OCI-LY3 (cell line): ENCODE results near the gene LRRC17.

Source experiments
- CTCF ChIP-seq: fragments of 200-600, 300-600 bp; sonication (generic); IDR thresholded peaks from 2 replicates; pipeline ENCODE4 v1.5.1; 2014; ENCODE audit warnings: antibody characterized with exemption, low read length, low read depth
- EZH2phosphoT487 ChIP-seq: fragments of 200-600 bp; shearing (Covaris generic); IDR thresholded peaks from 2 replicates; pipeline ENCODE4 v1.6.1; 2018; ENCODE audit warnings: antibody characterized with exemption, mixed run types, low read depth

- TF ChIP-seq CTCF (no peak), EZH2phosphoT487 (no peak)
Measured at GRCh38 chr7:102978284-102978683, 65.5 kb downstream of the LRRC17 start.
